Measurements from ENCODE around the gene CSGALNACT2.

CSGALNACT2 gene

GRCh38 chr10:43112608-43112961 lies 25.7 kb upstream of the CSGALNACT2 start:
- DNase-seq: no peak

GRCh38 chr10:43113201-43114087 lies 24.8 kb upstream of the CSGALNACT2 start:
- DNase-seq: no peak

- DNase-seq: no peak
Measured at GRCh38 chr10:43114088-43114742, 24.0 kb upstream of the CSGALNACT2 start.

- DNase-seq: no peak
Measured at GRCh38 chr10:43114743-43115611, 23.3 kb upstream of the CSGALNACT2 start.

- no peak for DNase-seq
Measured at GRCh38 chr10:43115881-43116595, 22.2 kb upstream of the CSGALNACT2 start.

GRCh38 chr10:43116596-43116995 lies 21.6 kb upstream of the CSGALNACT2 start:
- no peak for DNase-seq

GRCh38 chr10:43117031-43117776 lies 21.0 kb upstream of the CSGALNACT2 start:
- DNase-seq: no peak

GRCh38 chr10:43117777-43118583 lies 20.3 kb upstream of the CSGALNACT2 start:
- no peak for DNase-seq

GRCh38 chr10:43118631-43119415 lies 19.4 kb upstream of the CSGALNACT2 start:
- DNase-seq: no peak

GRCh38 chr10:43119416-43120115 lies 18.7 kb upstream of the CSGALNACT2 start:
- DNase-seq: no peak

GRCh38 chr10:43120116-43120928 lies 17.9 kb upstream of the CSGALNACT2 start:
- no peak for DNase-seq

- no peak for DNase-seq
Measured at GRCh38 chr10:43120929-43121314, 17.3 kb upstream of the CSGALNACT2 start.

- DNase-seq: no peak
Measured at GRCh38 chr10:43121444-43121843, 16.8 kb upstream of the CSGALNACT2 start.

GRCh38 chr10:43122096-43122495 lies 16.1 kb upstream of the CSGALNACT2 start:
- DNase-seq: no peak

GRCh38 chr10:43122826-43123225 lies 15.4 kb upstream of the CSGALNACT2 start:
- DNase-seq: no peak

GRCh38 chr10:43123361-43124093 lies 14.7 kb upstream of the CSGALNACT2 start:
- no peak for DNase-seq

GRCh38 chr10:43124094-43124521 lies 14.1 kb upstream of the CSGALNACT2 start:
- DNase-seq: no peak
